Colonic mucosa (tissue), 4 donors: ENCODE results near the gene PALS2. TPM values are rescaled to one million over a fixed set of nuclear protein-coding genes. Genes with fewer than 3 reads are reported as not detected.

ENCODE experiments used
- DNase-seq: peaks from one replicate; pipeline ENCODE4 v3.0.0-alpha.2; 2020
- H3K27ac ChIP-seq: fragments of 200-600 bp; one replicate; pipeline ENCODE4 v1.8.0; 2021
- H3K27me3 ChIP-seq: fragments of 200-600 bp; one replicate; pipeline ENCODE4 v1.8.0; 2021
- H3K36me3 ChIP-seq: fragments of 200-600 bp; one replicate; pipeline ENCODE4 v1.8.0; 2021
- H3K4me1 ChIP-seq: fragments of 200-600 bp; one replicate; pipeline ENCODE4 v1.8.0; 2021; ENCODE audit warnings: mild to moderate bottlenecking
- H3K4me3 ChIP-seq: fragments of 200-600 bp; one replicate; pipeline ENCODE4 v1.8.0; 2021
- H3K9ac ChIP-seq, 2 donors: one replicate each; pipeline ENCODE4 v1.7.0; 2013; ENCODE audit warnings: control low read depth in 2 of 2, low read depth in 2 of 2, low read length in 2 of 2
- H3K9me3 ChIP-seq: fragments of 200-600 bp; one replicate; pipeline ENCODE4 v1.8.0; 2021
- intact Hi-C: fragments of 100-400 bp; cut with DNase I; formaldehyde crosslinking; loops from one replicate; pipeline ENCODE4 v1.14.1; 2022
- total RNA-seq, 2 donors: library from RNA; stranded (reverse); fragmentation: NEBNext Ultra II Directional in 1 of 2; extraction: Animal tissue kit (Norgen Biotek cat#: 25700) in 1 of 2; gene quantifications; one replicate each; pipeline ENCODE4 v1.2.1, GENCODE V29; 2021
- TF ChIP-seq, protein P1 (sequence below): fragments of 200-600 bp; IDR thresholded peaks from one replicate; pipeline ENCODE4 v1.8.0; 2022; ENCODE audit warnings: antibody characterized with exemption, mild to moderate bottlenecking
- donor health status: healthy.
- donor health status: DM: no; HTN: no; CAD: no.
- donor health status: DM: no; HTN: no; CAD: no.

PALS2 gene
- total RNA-seq, 2 donors from 2014 or later: 6.6 to 6.7 TPM

GRCh38 chr7:24574950-24575349 is 1.7 kb downstream of the PALS2 start:
- H3K27ac ChIP-seq: no peak overlapping the region
- no peaks in the 10 kb centered on the region for H3K9me3 ChIP-seq
- H3K36me3 ChIP-seq: no peaks in the 10 kb centered on the region
- TF ChIP-seq, protein P1, sequence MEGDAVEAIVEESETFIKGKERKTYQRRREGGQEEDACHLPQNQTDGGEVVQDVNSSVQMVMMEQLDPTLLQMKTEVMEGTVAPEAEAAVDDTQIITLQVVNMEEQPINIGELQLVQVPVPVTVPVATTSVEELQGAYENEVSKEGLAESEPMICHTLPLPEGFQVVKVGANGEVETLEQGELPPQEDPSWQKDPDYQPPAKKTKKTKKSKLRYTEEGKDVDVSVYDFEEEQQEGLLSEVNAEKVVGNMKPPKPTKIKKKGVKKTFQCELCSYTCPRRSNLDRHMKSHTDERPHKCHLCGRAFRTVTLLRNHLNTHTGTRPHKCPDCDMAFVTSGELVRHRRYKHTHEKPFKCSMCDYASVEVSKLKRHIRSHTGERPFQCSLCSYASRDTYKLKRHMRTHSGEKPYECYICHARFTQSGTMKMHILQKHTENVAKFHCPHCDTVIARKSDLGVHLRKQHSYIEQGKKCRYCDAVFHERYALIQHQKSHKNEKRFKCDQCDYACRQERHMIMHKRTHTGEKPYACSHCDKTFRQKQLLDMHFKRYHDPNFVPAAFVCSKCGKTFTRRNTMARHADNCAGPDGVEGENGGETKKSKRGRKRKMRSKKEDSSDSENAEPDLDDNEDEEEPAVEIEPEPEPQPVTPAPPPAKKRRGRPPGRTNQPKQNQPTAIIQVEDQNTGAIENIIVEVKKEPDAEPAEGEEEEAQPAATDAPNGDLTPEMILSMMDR: no peak
- peaks cover 9% of the 10 kb centered on the region for H3K27me3 ChIP-seq
- DNase-seq: no peak
- intact Hi-C loops: loop anchor here (5.0 kb wide), 1 partner anchor 87 kb away; no protein-coding TSS in a partner anchor
- no peak overlapping the region for H3K4me3 ChIP-seq
- no peaks in the 10 kb centered on the region for H3K4me1 ChIP-seq
- no peak overlapping the region for H3K9ac ChIP-seq

GRCh38 chr7:24576171-24577025 is 3.1 kb downstream of the PALS2 start:
- TF ChIP-seq, protein P1: peak; percentile 58
- no peak overlapping the region for H3K4me3 ChIP-seq
- intact Hi-C loops: loop anchor here (5.0 kb wide), 1 partner anchor 86 kb away; no protein-coding TSS in a partner anchor
- H3K36me3 ChIP-seq: no peaks in the 10 kb centered on the region
- H3K27me3 ChIP-seq: no peaks in the 10 kb centered on the region
- no peak overlapping the region for H3K27ac ChIP-seq
- DNase-seq: peak; percentile 34
- no peaks in the 10 kb centered on the region for H3K4me1 ChIP-seq
- H3K9ac ChIP-seq: no peak overlapping the region
- H3K9me3 ChIP-seq: no peaks in the 10 kb centered on the region

DNA sequence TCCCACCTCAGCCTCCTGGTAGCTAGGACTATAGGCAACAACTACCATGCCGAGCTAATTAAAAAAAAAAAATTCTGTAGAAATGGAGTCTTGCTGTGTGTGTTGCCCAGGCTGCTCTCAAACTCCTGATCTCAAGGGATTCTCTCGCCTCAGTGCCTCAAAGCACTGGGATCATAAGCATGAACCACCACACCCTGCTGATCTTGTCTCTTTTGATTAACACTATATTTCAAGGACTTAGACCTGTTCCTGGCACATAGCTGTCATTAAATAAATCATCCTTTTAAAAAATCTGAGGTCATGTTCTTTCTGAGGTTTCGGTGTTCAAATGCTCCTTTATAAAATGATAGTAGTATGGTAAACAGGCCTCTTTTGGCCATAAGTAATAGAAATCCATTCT is 4.8 kb downstream of the PALS2 start:
- Histone ChIP-seq H3K36me3 (no peaks in the 10 kb centered on the region), H3K27me3 (no peaks in the 10 kb centered on the region), H3K9me3 (no peaks in the 10 kb centered on the region), H3K27ac (no peak overlapping the region), H3K4me3 (no peak overlapping the region), H3K4me1 (no peaks in the 10 kb centered on the region), H3K9ac (no peak overlapping the region)
- TF ChIP-seq, protein P1: no peak
- intact Hi-C loops: loop anchor here (5.0 kb wide), 1 partner anchor 84 kb away; no protein-coding TSS in a partner anchor
- no peak for DNase-seq

DNA sequence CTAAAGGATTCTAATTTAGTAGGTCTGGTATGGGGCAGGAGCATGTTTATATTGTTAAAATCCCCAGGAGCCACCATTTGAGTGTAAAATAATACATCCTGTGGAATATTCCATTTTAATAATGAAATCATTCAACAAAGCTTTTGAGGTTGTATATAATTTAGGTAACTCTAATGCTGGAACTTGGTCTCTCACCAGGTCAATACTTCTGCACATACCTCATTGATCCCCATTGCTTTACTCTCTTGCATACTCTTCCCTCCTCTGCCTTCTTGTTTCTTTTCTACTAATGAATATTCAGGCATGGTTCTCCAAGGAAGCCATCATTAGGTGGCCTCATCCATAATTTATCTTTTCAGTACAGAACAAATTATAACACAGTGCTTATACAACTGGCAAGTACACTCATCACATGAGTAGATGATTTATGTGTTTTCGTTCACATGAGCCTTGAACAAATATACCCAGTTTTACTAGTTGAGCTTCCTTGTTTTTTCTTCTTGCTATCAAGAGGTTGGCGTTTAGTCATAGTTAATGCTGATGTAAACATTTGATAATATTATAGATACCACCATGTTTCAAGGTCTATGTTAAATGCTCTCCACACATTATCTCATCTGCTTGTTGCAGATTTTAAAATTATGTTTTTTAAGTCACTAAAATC is 7.2 kb downstream of the PALS2 start:
- no peaks in the 10 kb centered on the region for H3K9me3 ChIP-seq
- intact Hi-C loops: no loop called here
- no peak overlapping the region for H3K4me3 ChIP-seq
- no peaks in the 10 kb centered on the region for H3K27me3 ChIP-seq
- no peak overlapping the region for H3K9ac ChIP-seq
- no peaks in the 10 kb centered on the region for H3K4me1 ChIP-seq
- no peaks in the 10 kb centered on the region for H3K36me3 ChIP-seq
- no peak overlapping the region for H3K27ac ChIP-seq
- DNase-seq: no peak
- TF ChIP-seq, protein P1: no peak

DNA sequence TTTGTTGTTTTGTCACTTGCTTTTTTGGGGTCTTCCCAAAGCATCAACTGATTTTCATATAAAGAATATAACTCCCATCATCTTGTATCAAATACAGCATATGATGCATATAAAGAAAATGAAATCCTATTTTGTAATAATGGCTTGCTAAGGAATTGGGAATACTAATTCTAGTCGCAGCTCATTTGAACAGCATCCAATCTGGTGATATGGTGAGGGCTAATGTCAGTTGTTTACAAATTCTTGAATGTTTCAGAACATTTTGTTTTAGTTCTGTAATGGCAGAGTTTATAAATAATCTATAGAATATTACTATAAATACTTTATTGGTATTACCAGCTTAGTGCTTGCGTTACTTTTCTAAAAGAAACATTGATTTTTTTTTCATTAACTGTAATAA is 8.9 kb downstream of the PALS2 start:
- TF ChIP-seq, protein P1: no peak

More for the DNA sequence above, 8.9 kb downstream of the PALS2 start:
- H3K9ac ChIP-seq: no peak overlapping the region
- no peak overlapping the region for H3K4me3 ChIP-seq
- no peaks in the 10 kb centered on the region for H3K4me1 ChIP-seq
- DNase-seq: no peak
- no peaks in the 10 kb centered on the region for H3K27me3 ChIP-seq
- intact Hi-C loops: no loop called here
- H3K9me3 ChIP-seq: no peaks in the 10 kb centered on the region
- H3K27ac ChIP-seq: no peak overlapping the region
- no peaks in the 10 kb centered on the region for H3K36me3 ChIP-seq
